ENCODE results near the gene MECR.
"Not testable (repeated sequence)": the region's sequence is repeated elsewhere in the genome, so short reads cannot be mapped to it uniquely, and the experiment has no call there.

MECR gene

GRCh38 chr1:29166291-29166878 lies 64.3 kb downstream of the MECR start:
- Mint-ChIP-seq H3K4me3 (no peak overlapping the region), H3K36me3 (ENCODE audit: low read depth) (peaks cover 26% of the 10 kb centered on the region), H3K27ac (peak overlapping the region; percentile 26), H3K27me3 (ENCODE audit: low read depth) (no peaks in the 10 kb centered on the region), H3K4me1 (ENCODE audit: low read depth) (peaks cover 60% of the 10 kb centered on the region), H3K9me3 (no peaks in the 10 kb centered on the region)

GRCh38 chr1:29164588-29164987 lies 66.1 kb downstream of the MECR start:
- Mint-ChIP-seq H3K36me3 (ENCODE audit: low read depth) (peaks cover 22% of the 10 kb centered on the region), H3K9me3 (no peaks in the 10 kb centered on the region), H3K27me3 (ENCODE audit: low read depth) (no peaks in the 10 kb centered on the region), H3K27ac (no peak overlapping the region), H3K4me3 (no peak overlapping the region), H3K4me1 (ENCODE audit: low read depth) (peaks cover 49% of the 10 kb centered on the region)

- no peaks in the 10 kb centered on the region for H3K27me3 Mint-ChIP-seq (ENCODE audit: low read depth)
- H3K4me3 Mint-ChIP-seq: no peak overlapping the region
- H3K4me1 Mint-ChIP-seq (ENCODE audit: low read depth): peaks cover 38% of the 10 kb centered on the region
- H3K36me3 Mint-ChIP-seq (ENCODE audit: low read depth): peaks cover 29% of the 10 kb centered on the region
- H3K27ac Mint-ChIP-seq: no peak overlapping the region
- no peaks in the 10 kb centered on the region for H3K9me3 Mint-ChIP-seq
These were observed 68.1 kb downstream of the MECR start for GRCh38 chr1:29162476-29163138.

- no peak overlapping the region for H3K4me3 Mint-ChIP-seq
- no peaks in the 10 kb centered on the region for H3K27me3 Mint-ChIP-seq (ENCODE audit: low read depth)
- H3K4me1 Mint-ChIP-seq (ENCODE audit: low read depth): peaks cover 36% of the 10 kb centered on the region
- H3K27ac Mint-ChIP-seq: no peak overlapping the region
- peaks cover 29% of the 10 kb centered on the region for H3K36me3 Mint-ChIP-seq (ENCODE audit: low read depth)
- H3K9me3 Mint-ChIP-seq: no peaks in the 10 kb centered on the region
These were observed 68.7 kb downstream of the MECR start for GRCh38 chr1:29162025-29162424.

- Mint-ChIP-seq H3K4me1 (ENCODE audit: low read depth) (peaks cover 22% of the 10 kb centered on the region), H3K27me3 (ENCODE audit: low read depth) (no peaks in the 10 kb centered on the region), H3K4me3 (no peak overlapping the region), H3K9me3 (no peaks in the 10 kb centered on the region), H3K27ac (no peak overlapping the region), H3K36me3 (ENCODE audit: low read depth) (peaks cover 33% of the 10 kb centered on the region)
These were observed 71.0 kb downstream of the MECR start for GRCh38 chr1:29159773-29160172.

- peaks cover 9% of the 10 kb centered on the region for H3K4me1 Mint-ChIP-seq (ENCODE audit: low read depth)
- no peaks in the 10 kb centered on the region for H3K27me3 Mint-ChIP-seq (ENCODE audit: low read depth)
- no peaks in the 10 kb centered on the region for H3K9me3 Mint-ChIP-seq
- peaks cover 45% of the 10 kb centered on the region for H3K36me3 Mint-ChIP-seq (ENCODE audit: low read depth)
- no peak overlapping the region for H3K4me3 Mint-ChIP-seq
- no peak overlapping the region for H3K27ac Mint-ChIP-seq
These were observed 73.5 kb downstream of the MECR start for GRCh38 chr1:29157269-29157601.

- no peaks in the 10 kb centered on the region for H3K9me3 Mint-ChIP-seq
- no peak overlapping the region for H3K4me3 Mint-ChIP-seq
- H3K27me3 Mint-ChIP-seq (ENCODE audit: low read depth): no peaks in the 10 kb centered on the region
- H3K4me1 Mint-ChIP-seq (ENCODE audit: low read depth): peaks cover 9% of the 10 kb centered on the region
- H3K27ac Mint-ChIP-seq: no peak overlapping the region
- peaks cover 49% of the 10 kb centered on the region for H3K36me3 Mint-ChIP-seq (ENCODE audit: low read depth)
These were observed 74.0 kb downstream of the MECR start for GRCh38 chr1:29156543-29157268.

- Mint-ChIP-seq H3K4me1 (ENCODE audit: low read depth) (peaks cover 7% of the 10 kb centered on the region), H3K9me3 (no peaks in the 10 kb centered on the region), H3K27ac (no peak overlapping the region), H3K36me3 (ENCODE audit: low read depth) (peaks cover 68% of the 10 kb centered on the region), H3K4me3 (no peak overlapping the region), H3K27me3 (ENCODE audit: low read depth) (no peaks in the 10 kb centered on the region)
These were observed 78.5 kb downstream of the MECR start for GRCh38 chr1:29152046-29152805.

- not testable (repeated sequence) for H3K27me3 Mint-ChIP-seq (ENCODE audit: low read depth); H3K27ac Mint-ChIP-seq; H3K4me1 Mint-ChIP-seq (ENCODE audit: low read depth); H3K9me3 Mint-ChIP-seq; H3K4me3 Mint-ChIP-seq
- H3K36me3 Mint-ChIP-seq (ENCODE audit: low read depth): peaks cover 74% of the 10 kb centered on the region
These were observed 80.4 kb downstream of the MECR start for GRCh38 chr1:29150346-29150745.

GRCh38 chr1:29148656-29149491 lies 81.9 kb downstream of the MECR start:
- Mint-ChIP-seq H3K27ac (no peak overlapping the region), H3K4me3 (no peak overlapping the region), H3K36me3 (ENCODE audit: low read depth) (peaks cover 68% of the 10 kb centered on the region)

GRCh38 chr1:29145739-29146437 lies 84.8 kb downstream of the MECR start:
- Mint-ChIP-seq H3K4me3 (no peak overlapping the region), H3K27me3 (ENCODE audit: low read depth) (no peaks in the 10 kb centered on the region), H3K36me3 (ENCODE audit: low read depth) (peaks cover 56% of the 10 kb centered on the region), H3K27ac (no peak overlapping the region), H3K4me1 (ENCODE audit: low read depth) (peaks cover 2% of the 10 kb centered on the region), H3K9me3 (no peaks in the 10 kb centered on the region)

More at GRCh38 chr1:29148656-29149491, 81.9 kb downstream of the MECR start:
- Mint-ChIP-seq H3K9me3 (no peaks in the 10 kb centered on the region), H3K4me1 (ENCODE audit: low read depth) (peaks cover 2% of the 10 kb centered on the region), H3K27me3 (ENCODE audit: low read depth) (no peaks in the 10 kb centered on the region)

GRCh38 chr1:29144178-29144577 lies 86.6 kb downstream of the MECR start:
- no peaks in the 10 kb centered on the region for H3K9me3 Mint-ChIP-seq
- peaks cover 2% of the 10 kb centered on the region for H3K4me1 Mint-ChIP-seq (ENCODE audit: low read depth)
- no peak overlapping the region for H3K27ac Mint-ChIP-seq
- no peaks in the 10 kb centered on the region for H3K27me3 Mint-ChIP-seq (ENCODE audit: low read depth)
- no peak overlapping the region for H3K4me3 Mint-ChIP-seq
- peaks cover 45% of the 10 kb centered on the region for H3K36me3 Mint-ChIP-seq (ENCODE audit: low read depth)

GRCh38 chr1:29142714-29143113 lies 88.0 kb downstream of the MECR start:
- no peaks in the 10 kb centered on the region for H3K4me1 Mint-ChIP-seq (ENCODE audit: low read depth)
- H3K36me3 Mint-ChIP-seq (ENCODE audit: low read depth): peaks cover 31% of the 10 kb centered on the region
- H3K4me3 Mint-ChIP-seq: no peak overlapping the region
- peak overlapping the region; percentile 19 for H3K27ac Mint-ChIP-seq
- H3K9me3 Mint-ChIP-seq: no peaks in the 10 kb centered on the region
- H3K27me3 Mint-ChIP-seq (ENCODE audit: low read depth): no peaks in the 10 kb centered on the region
